Iris pigment epithelial cell (primary cell): ENCODE results near the gene DIP2C.

Experiments
- DNase-seq: peaks from one replicate; pipeline ENCODE4 v3.0.0-alpha.2; 2011; ENCODE audit warnings: low read depth

DIP2C gene

GRCh38 chr10:553233-553632, 136.2 kb downstream of the DIP2C start:
- no peak for DNase-seq

GRCh38 chr10:552679-553078, 136.8 kb downstream of the DIP2C start:
- DNase-seq = no peak

GRCh38 chr10:551373-552252, 137.9 kb downstream of the DIP2C start:
- no peak for DNase-seq

GRCh38 chr10:550665-551372, 138.6 kb downstream of the DIP2C start:
- no peak for DNase-seq

- no peak for DNase-seq
These were observed 140.1 kb downstream of the DIP2C start for GRCh38 chr10:549391-549790.

GRCh38 chr10:548238-548901, 141.1 kb downstream of the DIP2C start:
- no peak for DNase-seq

GRCh38 chr10:547591-548081, 141.8 kb downstream of the DIP2C start:
- DNase-seq = no peak

- DNase-seq = peak; percentile 31
These were observed 142.4 kb downstream of the DIP2C start for GRCh38 chr10:546971-547590.

GRCh38 chr10:546451-546850, 143.0 kb downstream of the DIP2C start:
- DNase-seq = no peak

- no peak for DNase-seq
These were observed 145.3 kb downstream of the DIP2C start for GRCh38 chr10:543862-544822.

- DNase-seq = no peak
These were observed 146.3 kb downstream of the DIP2C start for GRCh38 chr10:543131-543530.

GRCh38 chr10:541750-542371, 147.6 kb downstream of the DIP2C start:
- DNase-seq = no peak

GRCh38 chr10:541041-541440, 148.4 kb downstream of the DIP2C start:
- DNase-seq = no peak

- DNase-seq = peak; percentile 91
These were observed 150.6 kb downstream of the DIP2C start for GRCh38 chr10:538895-539294.

GRCh38 chr10:536935-537334, 152.5 kb downstream of the DIP2C start:
- no peak for DNase-seq

- DNase-seq = peak; percentile 10
These were observed 153.0 kb downstream of the DIP2C start for GRCh38 chr10:536371-536925.

GRCh38 chr10:535952-536351, 153.5 kb downstream of the DIP2C start:
- no peak for DNase-seq

GRCh38 chr10:535051-535450, 154.4 kb downstream of the DIP2C start:
- DNase-seq = no peak

- no peak for DNase-seq
These were observed 155.4 kb downstream of the DIP2C start for GRCh38 chr10:534047-534566.

- no peak for DNase-seq
These were observed 155.9 kb downstream of the DIP2C start for GRCh38 chr10:533611-534010.
